ENCODE measurements around the gene MT1HL1. TPM values are rescaled to one million over a fixed set of nuclear protein-coding genes. Genes with fewer than 3 reads are reported as not detected.

Gene MT1HL1
- total RNA-seq, 1 experiment from 2014 or later = not detected

DNA sequence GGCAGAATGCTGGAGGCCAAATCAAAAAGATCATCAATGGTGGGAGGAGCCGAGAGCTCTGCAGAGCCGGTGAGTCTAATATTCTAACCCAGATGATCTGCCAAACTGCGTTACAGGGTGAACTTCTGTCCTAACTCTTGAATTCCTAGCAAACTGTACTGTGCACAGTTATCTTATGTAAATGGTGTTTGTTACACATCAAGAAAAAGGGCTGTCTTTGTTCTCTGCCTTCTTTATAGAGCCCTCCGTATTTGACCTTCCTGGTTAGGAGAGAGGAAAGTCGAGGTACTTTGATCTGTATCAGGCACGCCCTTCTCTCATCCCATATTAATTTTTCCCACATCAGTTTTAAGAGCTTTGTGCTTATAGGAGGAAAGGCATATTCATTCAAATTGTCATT is 37.6 kb downstream of the MT1HL1 start (continued):
- TF ChIP-seq, protein P1, sequence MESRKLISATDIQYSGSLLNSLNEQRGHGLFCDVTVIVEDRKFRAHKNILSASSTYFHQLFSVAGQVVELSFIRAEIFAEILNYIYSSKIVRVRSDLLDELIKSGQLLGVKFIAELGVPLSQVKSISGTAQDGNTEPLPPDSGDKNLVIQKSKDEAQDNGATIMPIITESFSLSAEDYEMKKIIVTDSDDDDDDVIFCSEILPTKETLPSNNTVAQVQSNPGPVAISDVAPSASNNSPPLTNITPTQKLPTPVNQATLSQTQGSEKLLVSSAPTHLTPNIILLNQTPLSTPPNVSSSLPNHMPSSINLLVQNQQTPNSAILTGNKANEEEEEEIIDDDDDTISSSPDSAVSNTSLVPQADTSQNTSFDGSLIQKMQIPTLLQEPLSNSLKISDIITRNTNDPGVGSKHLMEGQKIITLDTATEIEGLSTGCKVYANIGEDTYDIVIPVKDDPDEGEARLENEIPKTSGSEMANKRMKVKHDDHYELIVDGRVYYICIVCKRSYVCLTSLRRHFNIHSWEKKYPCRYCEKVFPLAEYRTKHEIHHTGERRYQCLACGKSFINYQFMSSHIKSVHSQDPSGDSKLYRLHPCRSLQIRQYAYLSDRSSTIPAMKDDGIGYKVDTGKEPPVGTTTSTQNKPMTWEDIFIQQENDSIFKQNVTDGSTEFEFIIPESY (IDR thresholded peaks at IDR 0.05; ENCODE audit: extremely low read depth, insufficient replicate concordance, low read length) = no peak
- TF ChIP-seq EGR1 (IDR thresholded peaks at IDR 0.05; ENCODE audit: low read depth) (no peak), JUND (IDR thresholded peaks at IDR 0.05) (no peak), EZH2 (IDR thresholded peaks at IDR 0.05) (no peak), ELF1 (IDR thresholded peaks at IDR 0.05; ENCODE audit: borderline replicate concordance, low read depth) (no peak), SRF (IDR thresholded peaks at IDR 0.05; ENCODE audit: low read depth) (no peak)
- TF ChIP-seq, protein P2, sequence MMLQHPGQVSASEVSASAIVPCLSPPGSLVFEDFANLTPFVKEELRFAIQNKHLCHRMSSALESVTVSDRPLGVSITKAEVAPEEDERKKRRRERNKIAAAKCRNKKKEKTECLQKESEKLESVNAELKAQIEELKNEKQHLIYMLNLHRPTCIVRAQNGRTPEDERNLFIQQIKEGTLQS (IDR thresholded peaks at IDR 0.05) = no peak
- TF ChIP-seq, protein P3, sequence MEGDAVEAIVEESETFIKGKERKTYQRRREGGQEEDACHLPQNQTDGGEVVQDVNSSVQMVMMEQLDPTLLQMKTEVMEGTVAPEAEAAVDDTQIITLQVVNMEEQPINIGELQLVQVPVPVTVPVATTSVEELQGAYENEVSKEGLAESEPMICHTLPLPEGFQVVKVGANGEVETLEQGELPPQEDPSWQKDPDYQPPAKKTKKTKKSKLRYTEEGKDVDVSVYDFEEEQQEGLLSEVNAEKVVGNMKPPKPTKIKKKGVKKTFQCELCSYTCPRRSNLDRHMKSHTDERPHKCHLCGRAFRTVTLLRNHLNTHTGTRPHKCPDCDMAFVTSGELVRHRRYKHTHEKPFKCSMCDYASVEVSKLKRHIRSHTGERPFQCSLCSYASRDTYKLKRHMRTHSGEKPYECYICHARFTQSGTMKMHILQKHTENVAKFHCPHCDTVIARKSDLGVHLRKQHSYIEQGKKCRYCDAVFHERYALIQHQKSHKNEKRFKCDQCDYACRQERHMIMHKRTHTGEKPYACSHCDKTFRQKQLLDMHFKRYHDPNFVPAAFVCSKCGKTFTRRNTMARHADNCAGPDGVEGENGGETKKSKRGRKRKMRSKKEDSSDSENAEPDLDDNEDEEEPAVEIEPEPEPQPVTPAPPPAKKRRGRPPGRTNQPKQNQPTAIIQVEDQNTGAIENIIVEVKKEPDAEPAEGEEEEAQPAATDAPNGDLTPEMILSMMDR (IDR thresholded peaks at IDR 0.05 in 2 of 3, conservative IDR thresholded peaks at IDR 0.05 in 1 of 3; ENCODE audit: borderline replicate concordance in 1 of 3, insufficient read depth in 1 of 3, low read depth in 2 of 3, low read length in 2 of 3) = no peak

DNA sequence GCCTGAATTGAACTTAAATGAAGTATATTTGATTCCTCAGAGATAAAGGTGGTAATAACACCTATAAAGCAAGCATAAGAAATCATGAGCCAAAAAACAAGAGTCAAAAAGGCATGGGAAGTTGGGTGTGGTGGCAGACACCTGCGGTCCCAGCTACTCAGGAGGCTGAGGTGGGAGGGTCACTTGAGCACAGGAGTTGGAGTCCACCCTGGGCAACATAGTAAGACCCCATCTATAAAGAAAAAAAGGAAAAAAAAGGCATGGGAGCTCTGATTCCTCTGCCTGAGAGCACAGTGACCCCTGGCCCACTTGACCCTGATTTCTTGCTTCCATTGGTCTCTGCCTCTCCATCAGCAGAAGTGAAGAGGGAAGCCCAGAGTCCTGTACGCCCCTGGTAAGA is 40.3 kb downstream of the MT1HL1 start:
- no TSS peak for BruUV-seq (replicated peaks)
- no peaks in the 10 kb centered on the region for H3K4me1 ChIP-seq (ENCODE audit: control insufficient read depth in 1 of 2, insufficient read depth in 2 of 2, low read length in 2 of 2)
- no peak overlapping the region for H3K27ac ChIP-seq (ENCODE audit: low read depth, low read length)
- no peaks in the 10 kb centered on the region for H4K20me1 ChIP-seq (ENCODE audit: insufficient read depth)
- peaks cover 10% of the 10 kb centered on the region for H3K27me3 ChIP-seq (ENCODE audit: insufficient read depth, low read length)
- H3K4me2 ChIP-seq (ENCODE audit: low read length) = no peak overlapping the region
- H3K9me3 ChIP-seq (ENCODE audit: control insufficient read depth in 1 of 2, insufficient read depth in 1 of 2, low read depth in 1 of 2, low read length in 2 of 2) = no peaks in the 10 kb centered on the region
- ChIA-PET CTCF (no interaction called here), POLR2A (no interaction called here), RAD21 (ENCODE audit: low non-redundant PET in 1 of 2, low total read pairs in 2 of 2, uncharacterized antibody in 2 of 2, unreplicated experiment in 2 of 2) (no interaction called here)
- DNase-seq (ENCODE audit: low read depth, low spot score) = no peak
- intact Hi-C loops (cut with micrococcal nuclease) = no loop called here
- no peaks in the 10 kb centered on the region for H3K36me3 ChIP-seq (ENCODE audit: control insufficient read depth in 1 of 2, insufficient read depth in 2 of 2, low read length in 2 of 2)
- ATAC-seq = no peak
- H3K9me2 ChIP-seq (ENCODE audit: insufficient read depth) = no peaks in the 10 kb centered on the region
- H3K4me3 ChIP-seq (replicated peaks in 1 of 2; ENCODE audit: low read depth in 1 of 2, low read length in 2 of 2) = no peak overlapping the region
- H2AFZ ChIP-seq (ENCODE audit: low read depth, low read length, poor library complexity, severe bottlenecking) = no peak overlapping the region
- H3K79me2 ChIP-seq (ENCODE audit: insufficient read depth, low read length) = no peaks in the 10 kb centered on the region
- no peak overlapping the region for H3K9ac ChIP-seq (ENCODE audit: low read length)
- TF ChIP-seq SIN3A (IDR thresholded peaks at IDR 0.05; ENCODE audit: low read depth) (no peak), ZNF274 (IDR thresholded peaks at IDR 0.05; ENCODE audit: low read depth, low read length) (no peak), EZH2 (IDR thresholded peaks at IDR 0.05) (no peak), SRF (IDR thresholded peaks at IDR 0.05; ENCODE audit: low read depth) (no peak), SP1 (IDR thresholded peaks at IDR 0.05; ENCODE audit: low read depth) (no peak), TCF7L2 (IDR thresholded peaks at IDR 0.05; ENCODE audit: borderline replicate concordance, extremely low read depth, insufficient read depth, insufficient read length) (no peak), ZFX (IDR thresholded peaks at IDR 0.05) (no peak), CEBPB (IDR thresholded peaks at IDR 0.05; ENCODE audit: low read depth) (no peak), ELF1 (IDR thresholded peaks at IDR 0.05; ENCODE audit: borderline replicate concordance, low read depth) (no peak)
- TF ChIP-seq, protein P4, sequence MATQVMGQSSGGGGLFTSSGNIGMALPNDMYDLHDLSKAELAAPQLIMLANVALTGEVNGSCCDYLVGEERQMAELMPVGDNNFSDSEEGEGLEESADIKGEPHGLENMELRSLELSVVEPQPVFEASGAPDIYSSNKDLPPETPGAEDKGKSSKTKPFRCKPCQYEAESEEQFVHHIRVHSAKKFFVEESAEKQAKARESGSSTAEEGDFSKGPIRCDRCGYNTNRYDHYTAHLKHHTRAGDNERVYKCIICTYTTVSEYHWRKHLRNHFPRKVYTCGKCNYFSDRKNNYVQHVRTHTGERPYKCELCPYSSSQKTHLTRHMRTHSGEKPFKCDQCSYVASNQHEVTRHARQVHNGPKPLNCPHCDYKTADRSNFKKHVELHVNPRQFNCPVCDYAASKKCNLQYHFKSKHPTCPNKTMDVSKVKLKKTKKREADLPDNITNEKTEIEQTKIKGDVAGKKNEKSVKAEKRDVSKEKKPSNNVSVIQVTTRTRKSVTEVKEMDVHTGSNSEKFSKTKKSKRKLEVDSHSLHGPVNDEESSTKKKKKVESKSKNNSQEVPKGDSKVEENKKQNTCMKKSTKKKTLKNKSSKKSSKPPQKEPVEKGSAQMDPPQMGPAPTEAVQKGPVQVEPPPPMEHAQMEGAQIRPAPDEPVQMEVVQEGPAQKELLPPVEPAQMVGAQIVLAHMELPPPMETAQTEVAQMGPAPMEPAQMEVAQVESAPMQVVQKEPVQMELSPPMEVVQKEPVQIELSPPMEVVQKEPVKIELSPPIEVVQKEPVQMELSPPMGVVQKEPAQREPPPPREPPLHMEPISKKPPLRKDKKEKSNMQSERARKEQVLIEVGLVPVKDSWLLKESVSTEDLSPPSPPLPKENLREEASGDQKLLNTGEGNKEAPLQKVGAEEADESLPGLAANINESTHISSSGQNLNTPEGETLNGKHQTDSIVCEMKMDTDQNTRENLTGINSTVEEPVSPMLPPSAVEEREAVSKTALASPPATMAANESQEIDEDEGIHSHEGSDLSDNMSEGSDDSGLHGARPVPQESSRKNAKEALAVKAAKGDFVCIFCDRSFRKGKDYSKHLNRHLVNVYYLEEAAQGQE (IDR thresholded peaks at IDR 0.05; ENCODE audit: low read depth) = no peak
- TF ChIP-seq, protein P3 (IDR thresholded peaks at IDR 0.05 in 2 of 3, conservative IDR thresholded peaks at IDR 0.05 in 1 of 3; ENCODE audit: borderline replicate concordance in 1 of 3, insufficient read depth in 1 of 3, low read depth in 2 of 3, low read length in 2 of 3) = no peak
